NAMALWA (cell line): ENCODE results near the gene HOXD8.

Source experiments
- DNase-seq: peaks from one replicate; pipeline ENCODE4 v3.0.0-alpha.2; 2015; ENCODE audit warnings: low spot score

Gene HOXD8

DNA sequence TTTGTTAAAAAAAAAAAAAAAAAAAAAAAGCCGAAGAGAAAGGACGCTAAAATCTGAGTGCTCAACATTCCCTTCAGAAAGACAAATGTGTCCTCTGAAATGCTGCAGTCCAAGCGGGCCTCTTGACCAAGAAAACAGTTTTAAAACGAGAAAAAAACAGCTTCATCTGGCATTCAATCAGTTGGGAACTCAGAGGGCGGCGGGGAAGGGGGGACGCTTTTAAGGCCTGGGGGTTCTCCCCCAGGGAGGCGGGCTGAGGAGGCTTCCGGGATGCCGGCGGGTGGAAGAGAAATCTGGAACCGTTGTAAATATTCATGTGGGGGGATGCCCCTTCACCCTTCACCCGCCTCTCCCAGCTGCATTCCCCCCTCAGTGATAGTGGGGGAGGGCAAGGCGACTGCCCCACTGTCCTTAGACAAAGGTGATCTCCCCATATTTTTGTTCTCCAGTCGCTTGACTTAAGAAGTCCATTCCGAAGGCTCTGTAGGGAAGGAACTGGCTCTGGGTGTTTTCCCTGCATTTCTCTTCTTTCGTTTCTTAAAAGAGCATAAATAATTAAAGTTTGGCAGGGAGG, 25.7 kb upstream of the HOXD8 start:
- no peak for DNase-seq

DNA sequence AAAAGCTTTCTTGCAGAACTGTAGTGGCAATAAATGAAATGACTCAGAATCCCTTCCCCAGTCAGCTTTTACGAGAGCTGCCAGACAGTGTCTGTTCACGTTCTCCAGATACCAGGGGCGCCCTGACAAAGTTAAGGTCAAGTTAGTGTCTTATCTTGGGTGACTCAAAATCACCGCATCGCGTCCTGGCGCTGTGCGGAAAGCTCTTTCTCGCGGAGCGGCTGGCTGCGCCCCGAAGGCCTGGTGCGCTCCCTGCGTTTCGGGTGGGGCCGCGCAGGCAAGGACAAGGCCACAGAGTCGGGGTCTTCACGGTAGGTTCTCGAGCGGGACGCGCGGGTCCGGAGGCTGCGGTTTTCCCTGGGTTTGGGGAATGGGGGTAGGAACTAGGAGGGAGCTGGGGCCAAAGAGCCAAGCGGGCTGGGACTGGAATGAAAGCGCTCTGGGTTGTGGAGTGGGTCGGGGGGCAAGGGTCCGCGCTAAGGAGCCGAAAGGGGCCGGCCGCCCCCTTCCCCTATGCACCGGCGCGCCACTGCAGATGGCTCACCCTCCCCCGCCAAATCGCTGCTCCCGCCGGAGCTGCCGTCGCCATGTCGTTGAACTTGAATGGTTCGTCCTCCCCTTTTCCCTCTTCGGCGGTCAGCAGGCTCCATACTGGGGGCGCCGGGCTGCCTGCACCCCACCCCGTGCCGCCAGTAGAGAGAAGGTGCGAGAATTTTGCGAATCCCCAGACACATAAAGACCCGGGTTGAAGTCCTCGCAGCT, 25.0 kb upstream of the HOXD8 start:
- no peak for DNase-seq

DNA sequence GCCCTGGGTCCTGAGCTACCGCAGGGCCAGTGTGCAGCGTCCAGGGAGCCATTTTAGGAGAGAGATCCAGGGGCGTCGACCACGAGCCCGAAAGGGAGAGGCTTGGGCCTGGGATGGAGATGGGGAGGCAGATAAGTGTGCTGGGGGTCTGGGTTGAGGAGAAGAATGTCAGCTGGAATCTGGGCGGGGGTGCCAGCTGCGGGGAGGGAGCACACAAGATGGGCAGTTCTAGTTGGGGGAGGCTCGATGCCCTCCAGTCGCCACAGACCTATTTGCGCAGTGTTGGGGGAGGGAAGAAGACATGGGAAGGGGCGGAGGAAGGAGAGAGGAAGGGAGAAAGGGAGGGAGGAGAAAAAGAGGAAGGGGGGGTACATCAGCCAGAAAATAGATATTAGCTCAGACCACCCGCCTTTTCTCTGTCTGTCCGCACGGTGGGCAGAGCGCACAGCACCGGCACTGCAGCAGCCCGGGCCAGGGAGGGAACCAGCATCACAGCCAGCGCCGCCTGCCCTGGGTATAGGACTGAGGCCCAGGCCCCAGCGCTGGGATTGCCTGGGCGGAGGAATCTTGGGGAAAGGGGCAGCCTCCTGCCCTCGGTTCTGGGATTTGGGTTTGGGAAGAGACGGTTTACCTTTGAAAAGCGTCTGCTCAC, 24.3 kb upstream of the HOXD8 start:
- DNase-seq, result no peak

DNA sequence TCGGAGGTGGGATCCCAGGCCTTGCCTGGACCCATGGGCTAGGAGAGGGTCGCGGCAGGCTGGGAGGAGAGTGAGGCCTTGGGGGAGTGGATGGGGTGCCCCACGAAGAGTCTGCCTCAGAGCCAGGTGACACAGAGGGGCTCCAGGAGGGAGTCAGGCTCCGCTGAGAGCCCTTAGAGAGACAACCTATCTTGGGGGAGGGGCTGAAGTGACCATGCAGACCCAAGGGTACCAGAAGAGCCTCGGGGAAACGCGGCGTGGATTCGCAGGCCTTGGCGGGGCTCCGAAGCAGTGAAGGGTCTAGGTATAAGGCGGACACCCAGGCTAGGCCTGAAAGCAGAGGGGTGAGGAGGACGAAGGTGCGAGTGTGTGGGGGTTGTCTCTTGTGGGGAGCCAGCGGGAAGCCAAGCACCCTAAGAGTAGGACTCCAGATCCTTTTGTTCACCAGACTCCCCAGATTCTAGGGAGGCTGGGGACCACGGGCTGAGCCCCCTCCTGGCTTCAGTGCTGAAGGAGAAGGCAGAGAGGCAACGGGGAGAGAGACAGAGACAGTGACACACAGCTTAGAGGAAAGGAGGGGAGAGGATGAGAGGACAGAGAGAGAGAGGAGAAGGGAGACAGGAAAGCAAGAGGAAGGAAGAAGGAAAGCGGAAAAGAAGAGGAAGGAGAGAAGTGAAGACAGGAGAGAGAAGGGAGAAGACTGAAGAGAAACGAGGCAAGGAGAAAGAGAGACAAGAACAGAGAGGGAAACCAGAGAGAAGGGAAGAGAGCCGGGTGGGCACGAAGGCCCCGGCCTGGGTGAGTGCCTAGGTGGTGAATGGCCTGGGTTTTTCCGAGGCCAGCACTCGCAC, 23.6 kb upstream of the HOXD8 start:
- DNase-seq, result no peak

DNA sequence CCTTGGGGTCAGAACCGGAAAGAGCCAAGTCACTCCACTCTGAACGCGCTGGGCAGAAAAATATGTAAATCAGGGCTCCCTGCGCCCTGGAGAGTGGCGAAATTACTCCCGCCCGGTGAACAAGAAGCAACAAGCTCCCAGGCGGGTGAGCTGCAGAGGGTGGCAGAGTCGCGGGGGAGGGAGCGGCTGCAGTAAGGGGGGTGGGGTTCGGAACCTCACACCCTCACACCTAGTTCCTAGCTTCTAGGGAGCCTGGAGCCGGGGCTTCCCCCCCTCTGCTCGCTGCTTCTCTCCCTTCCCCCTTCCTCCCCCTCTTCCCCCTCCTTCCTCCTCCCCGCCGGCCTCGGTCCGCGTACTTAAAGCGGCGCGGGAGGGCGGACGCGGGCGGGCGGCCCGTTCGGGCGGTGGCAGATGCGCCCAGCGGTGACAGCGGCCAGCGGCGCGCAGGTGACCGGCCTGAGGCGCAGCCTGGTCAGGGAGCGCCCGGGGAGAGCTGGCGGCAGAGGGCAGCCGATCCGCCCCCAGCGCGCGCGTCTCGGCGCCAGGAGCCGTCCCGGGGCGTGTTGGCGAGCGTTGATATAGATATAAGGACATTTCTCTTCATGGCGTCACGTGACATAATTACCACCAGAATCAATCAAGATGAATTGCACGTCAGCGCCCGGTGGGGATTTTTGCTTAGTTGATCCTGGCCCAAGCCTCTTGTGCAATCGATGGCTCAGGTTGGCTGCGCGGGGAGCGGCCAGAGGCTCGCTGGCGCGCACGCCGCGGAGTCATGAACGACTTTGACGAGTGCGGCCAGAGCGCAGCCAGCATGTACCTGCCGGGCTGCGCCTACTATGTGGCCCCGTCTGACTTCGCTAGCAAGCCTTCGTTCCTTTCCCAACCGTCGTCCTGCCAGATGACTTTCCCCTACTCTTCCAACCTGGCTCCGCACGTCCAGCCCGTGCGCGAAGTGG, 22.6 kb upstream of the HOXD8 start, which contains the start of gene HOXD11:
Gene HOXD11, plus strand, starts transcription at position 700 of the 959 bp plus-strand sequence. Its CDS starts 76 bp downstream, at position 776.
- no peak for DNase-seq

DNA sequence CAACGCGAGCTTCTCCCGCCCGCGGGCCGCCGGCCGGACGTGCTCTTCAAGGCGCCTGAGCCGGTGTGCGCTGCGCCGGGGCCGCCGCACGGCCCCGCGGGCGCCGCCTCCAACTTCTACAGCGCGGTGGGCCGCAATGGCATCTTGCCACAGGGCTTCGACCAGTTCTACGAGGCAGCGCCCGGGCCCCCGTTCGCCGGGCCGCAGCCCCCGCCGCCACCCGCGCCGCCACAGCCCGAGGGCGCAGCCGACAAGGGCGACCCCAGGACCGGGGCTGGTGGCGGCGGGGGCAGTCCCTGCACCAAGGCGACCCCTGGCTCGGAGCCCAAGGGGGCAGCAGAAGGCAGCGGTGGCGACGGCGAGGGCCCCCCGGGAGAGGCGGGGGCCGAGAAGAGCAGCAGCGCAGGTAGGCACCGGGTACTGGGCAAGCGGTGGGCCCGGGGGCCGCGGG, 21.7 kb upstream of the HOXD8 start:
- no peak for DNase-seq

DNA sequence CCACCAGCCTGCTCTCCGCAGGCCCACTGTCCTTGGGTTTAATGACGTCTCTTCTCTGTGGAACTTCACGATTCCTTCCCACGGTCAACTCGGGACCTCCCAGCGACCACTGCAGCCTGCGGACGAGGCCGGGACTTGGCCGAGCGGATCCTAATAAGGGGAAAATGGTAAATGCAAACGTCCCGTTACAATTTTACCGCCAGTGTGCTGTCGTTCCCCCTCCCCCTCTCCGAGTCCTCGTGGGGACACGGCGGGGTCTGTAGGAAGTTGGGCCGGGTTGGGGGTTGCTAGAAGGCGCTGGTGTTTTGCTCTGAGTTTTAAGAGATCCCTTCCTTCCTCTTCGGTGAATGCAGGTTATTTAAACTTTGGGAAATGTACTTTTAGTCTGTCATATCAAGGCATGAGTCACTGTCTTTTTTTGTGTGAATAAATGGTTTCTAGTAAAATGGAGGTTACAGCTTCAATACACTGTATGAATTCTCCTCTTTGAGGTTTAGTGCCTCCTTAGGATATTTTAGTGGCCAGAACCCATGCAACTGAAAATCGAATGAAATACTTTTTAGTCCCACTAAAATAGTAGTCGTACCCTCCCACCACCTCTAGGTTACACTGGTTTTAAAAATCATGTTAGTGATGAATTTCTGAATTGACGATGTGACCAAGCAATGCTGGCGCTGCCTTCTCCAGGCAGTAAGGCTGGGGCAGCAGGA, 20.2 kb upstream of the HOXD8 start:
- DNase-seq, result no peak

DNA sequence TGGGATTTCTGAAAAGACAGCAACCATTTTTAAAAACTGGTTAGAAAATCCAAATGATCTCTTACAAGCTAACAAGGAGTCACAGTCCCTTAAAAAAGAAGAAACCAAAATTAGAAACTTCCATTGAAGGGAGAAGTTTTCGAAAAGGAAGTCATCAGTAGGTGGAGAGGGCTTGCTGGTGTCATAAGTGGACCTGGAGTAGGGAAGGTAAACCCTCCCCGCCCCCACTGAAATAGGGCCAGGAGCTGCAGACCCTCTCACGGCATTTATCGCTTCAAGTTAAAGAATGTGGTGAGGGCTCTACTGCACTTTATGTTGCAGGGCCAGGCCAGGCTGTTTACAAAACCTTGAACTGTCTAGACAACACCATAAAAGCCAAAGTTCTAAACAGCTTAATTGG, 19.6 kb upstream of the HOXD8 start:
- DNase-seq, result no peak

DNA sequence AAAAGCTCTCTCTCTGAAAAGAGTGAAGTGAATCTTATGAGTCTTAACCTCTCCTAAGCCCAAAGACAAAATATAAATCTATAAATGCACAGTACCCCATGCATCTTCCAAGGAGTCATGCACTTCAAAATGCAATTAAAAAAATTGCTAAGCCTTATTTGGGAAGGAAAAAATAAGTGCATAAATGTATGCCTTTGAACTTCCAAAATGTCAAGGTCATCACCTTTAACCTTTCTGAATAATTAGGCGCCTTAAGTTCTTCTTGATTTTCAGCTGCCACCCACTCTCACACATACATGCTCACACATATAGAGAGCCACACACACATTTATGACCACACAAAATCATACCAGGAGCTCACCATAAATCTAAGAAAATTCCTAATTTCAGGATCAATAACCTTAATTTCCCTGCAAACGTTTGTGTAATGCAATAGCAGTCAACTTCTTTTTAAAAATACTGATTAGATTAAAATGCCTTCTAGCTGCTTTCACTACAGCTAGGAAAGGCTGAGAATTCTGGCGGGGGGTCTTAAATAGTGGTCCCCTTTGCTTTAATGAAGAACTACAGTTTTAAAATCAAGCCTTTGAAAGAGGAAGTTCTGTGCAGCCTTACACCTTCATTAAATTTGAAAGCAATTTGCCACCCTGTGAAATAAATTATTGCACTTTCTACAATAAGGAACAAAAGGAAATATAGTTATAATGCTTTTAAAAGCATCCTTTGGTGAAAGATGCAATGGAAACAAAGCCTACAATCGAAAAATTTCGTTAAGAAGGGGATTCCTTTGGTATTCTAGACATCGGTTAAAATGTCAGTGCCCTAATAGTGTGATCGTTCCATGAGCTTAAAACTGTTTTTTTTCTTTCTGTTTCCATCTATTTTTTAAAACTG, 18.8 kb upstream of the HOXD8 start:
- no peak for DNase-seq

DNA sequence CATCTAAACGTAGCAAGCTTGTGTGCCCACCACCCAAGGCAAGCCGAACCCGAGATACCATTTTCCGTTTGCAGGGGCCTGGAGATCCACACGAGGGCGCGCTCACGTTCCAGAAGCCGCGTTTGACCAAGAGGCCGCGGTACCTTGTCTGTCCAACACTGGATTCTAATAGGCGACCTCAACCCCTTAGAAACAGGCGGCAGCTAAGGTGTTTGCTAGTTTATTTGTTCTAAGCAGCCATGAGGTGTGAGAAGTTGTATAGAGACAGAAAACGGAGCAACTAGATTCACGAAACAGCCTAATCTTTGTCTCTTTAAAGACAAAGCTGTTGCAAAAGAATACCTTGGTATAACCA, 18.2 kb upstream of the HOXD8 start:
- DNase-seq, result peak; percentile 60

DNA sequence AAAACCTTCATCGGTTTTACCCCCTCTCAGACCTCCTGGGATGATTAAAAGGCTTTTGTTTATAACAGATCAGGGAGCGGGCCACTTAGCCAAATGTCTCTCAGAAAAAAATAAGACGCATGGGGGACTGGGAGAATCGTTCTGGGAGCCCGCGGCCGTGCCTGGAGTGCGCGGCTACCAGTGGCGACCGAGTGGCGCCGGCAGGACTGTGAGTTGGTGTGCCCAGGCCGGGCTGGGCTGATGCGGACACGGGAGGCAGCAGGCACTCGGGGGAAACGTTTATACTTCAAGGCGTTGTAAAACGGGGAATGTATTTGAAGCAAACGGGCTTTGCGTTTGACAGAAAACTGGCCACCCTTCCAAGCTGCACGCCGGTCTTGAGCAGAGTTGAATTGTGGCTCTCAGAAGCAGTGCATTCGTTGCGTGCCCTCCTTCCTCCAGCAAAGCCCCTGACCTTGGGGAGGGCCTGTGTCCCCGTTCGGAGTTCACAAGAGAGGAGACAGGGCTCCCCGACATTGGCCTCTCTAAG, 17.6 kb upstream of the HOXD8 start:
- DNase-seq, result no peak

DNA sequence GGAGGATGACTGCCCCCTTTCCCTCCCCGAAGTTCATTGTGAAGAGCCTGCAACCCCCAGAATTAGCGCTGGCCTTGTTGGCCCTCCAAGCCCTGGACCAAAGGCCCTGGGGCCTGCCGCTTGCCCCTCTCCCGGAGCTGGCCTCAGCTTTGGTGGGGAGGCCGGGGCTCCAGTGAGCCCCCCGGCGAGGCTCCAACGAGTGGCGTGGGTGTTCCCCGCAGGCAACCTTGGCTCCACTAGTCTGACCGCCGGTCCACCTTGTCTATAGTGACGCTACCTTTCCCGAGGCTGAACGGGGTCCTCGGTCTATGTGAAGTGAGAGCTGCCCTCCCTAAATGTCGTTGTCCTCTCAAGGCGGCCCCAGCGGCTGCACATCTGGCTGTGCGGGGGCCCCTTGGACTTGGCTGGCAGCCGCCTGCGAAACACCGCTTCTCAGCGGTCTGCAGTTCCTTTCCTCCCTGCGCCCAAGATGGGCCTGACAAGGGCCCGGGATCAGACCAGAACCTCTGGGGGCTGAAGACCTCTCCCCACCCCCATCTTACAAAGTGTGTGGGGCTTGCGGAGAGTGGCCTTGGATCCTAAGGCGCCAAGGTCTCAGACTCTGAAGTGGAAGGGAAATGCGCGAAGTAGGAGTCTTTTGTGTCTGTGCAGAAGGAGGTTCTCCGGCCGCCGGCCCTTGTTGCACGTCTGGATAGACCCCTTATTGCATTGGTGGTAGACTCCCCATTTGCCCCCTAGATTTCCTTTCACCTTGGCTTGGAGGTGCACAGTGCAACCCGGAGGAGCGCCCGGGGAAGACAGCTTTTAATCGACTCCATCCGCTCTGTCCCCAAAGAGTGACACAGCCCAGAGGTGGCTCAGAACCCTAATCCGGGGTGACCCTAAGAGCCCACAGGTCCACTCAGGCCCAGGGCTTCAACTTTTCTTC, 16.9 kb upstream of the HOXD8 start:
- no peak for DNase-seq

DNA sequence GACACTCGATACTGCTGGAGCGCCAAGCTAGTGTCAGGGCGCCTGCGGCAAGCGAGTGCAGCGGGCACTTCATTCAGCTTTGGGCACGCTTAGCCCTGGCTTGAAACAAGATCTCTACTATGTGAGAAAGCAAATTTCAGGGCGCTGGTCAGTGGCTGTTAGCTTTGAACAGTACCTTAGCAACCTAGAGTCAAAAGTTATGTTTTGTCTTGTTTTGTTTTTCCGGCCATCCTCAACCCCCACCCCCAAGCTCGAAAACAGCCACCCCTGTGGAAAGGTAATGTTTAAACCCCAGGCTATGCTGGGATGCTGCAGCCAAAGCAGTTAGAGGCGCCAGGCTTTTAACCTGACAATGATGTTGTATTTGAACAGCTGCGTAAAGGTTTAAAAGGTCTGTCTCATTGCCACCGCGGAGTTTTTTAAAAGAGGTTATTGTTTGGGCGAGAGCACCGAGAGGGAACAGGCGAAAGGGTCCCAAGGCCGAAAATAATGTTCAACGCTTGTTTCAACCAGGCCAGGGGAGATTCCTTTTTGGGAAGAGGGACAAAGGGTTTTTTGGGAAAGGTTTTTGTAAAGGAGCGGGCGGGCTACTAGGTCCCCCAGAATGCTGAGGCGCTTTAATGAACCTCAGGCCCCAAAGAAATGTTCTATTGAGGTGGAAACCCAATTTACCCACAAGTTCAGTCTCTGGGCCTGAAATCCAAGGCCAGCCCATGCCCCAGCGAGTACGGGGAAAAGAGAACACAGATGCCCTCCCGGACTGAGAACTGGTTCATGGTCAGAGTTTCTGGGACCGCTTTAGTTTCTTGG, 15.2 kb upstream of the HOXD8 start:
- no peak for DNase-seq

DNA sequence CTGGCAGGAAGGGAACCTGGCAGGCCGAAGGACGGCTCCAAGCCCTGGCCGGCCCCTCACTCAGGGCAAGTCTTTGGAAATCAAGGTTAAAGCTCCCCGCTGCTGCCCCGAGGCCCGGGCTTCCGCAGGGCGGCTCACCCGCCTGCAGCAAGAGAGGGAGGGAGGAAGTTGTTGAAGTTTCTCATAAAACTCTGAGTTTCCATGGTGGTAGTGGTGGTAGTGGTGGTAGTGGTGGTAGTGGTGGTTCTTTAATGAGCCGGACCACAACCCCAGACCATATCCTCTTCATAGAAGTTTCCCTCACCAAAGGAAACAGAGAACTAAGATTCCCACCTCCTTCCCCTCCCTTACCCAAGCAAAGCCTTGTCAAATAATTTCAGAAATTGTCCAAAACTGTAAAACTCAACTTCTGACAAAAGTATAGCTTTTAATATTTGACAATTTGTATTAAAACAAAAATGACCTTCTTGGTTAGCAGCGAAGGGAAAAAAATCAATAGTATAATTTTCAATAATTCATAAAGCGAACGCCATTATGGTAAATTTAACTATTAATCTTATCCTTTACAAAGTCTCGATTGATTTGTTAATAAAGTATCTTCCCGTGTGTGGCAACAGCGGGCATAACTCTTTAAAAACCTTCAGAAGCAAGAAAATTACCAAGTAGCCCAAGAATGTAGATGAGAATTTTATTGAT, 14.4 kb upstream of the HOXD8 start:
- DNase-seq, result no peak

DNA sequence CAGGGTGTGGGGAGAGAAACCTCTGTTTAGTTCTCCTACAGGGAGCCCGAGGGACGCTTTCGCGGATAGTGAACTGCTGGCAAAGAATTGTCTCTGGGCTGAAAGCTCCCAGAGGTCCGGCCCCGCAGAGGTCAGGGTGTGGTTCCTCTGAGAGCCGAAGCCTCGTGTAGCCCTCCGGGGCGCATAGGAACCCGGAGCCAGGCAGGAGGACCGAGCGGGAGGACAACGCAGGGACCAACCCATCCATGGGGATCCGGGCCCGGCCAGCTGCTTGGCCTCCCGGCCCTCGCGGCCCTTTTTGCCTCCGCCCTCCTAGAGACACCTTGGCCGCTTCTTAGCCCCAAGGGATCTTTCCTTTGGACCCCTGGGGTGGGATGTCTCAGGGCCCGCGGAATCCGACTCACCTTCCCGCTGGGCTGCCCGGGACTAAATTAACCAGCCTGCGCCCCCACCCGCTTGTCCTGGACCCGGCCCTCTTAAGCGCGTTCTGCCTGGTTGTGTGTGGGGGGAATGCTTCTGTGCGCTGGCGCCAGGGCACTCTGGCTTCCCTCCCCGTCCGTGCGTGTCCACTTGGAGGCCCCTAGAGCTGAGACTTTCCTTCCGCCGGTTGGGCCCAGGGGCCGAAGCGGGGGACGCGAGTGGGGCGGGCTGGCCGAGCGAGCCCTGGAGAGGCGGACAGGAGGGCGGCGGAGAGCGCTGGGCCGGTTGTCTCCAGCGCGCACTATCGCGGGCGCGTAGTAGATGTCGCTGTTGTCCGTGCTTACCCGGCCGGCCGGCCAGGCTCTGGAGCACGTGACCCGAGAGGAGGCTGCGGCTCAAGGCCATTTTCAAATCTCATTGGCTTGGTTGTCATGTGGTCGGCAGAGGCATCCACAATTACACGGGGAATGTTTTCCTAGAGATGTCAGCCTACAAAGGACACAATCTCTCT, 13.4 kb upstream of the HOXD8 start, which contains the start of gene HOXD10:
Gene HOXD10, plus strand, starts transcription at position 896 of the 931 bp plus-strand sequence. CDS start 56 bp downstream, outside the sequence.
- DNase-seq, result no peak
